HCT116 (cell line): ENCODE data around the gene LTBR. TPM values are rescaled to one million over a fixed set of nuclear protein-coding genes. Genes with fewer than 3 reads are reported as not detected.

Experiments used
- ATAC-seq: fragments of 200-7000 bp; cut with Tn5 transposase; 2 replicates; pipeline ENCODE4 v1.9.1; 2020; ENCODE audit warnings: mild to moderate bottlenecking, moderate library complexity
- BruUV-seq: library from RNA; stranded (reverse); fragments of 400-500 nt; replicated peaks from 2 replicates; lab custom pipeline; 2021; lab: Mats Ljungman, UMichigan
- CTCF ChIA-PET: fragments of 300-600 bp; sonication (Branson Sonifier 250); formaldehyde crosslinking; loops from one replicate; lab custom pipeline; 2021; ENCODE audit warnings: antibody characterized with exemption; lab: Charles Lee
- POLR2A ChIA-PET: fragments of 300-600, 350-600 bp; sonication (Branson Sonifier 250); formaldehyde crosslinking; loops from one replicate; lab custom pipeline; 2021; ENCODE audit warnings: antibody characterized with exemption; lab: Charles Lee
- RAD21 ChIA-PET, 2 experiments: fragments of 300-600 bp; sonication (Branson Sonifier 250); formaldehyde crosslinking; loops; one replicate each; lab custom pipeline; 2023; ENCODE audit warnings: low total read pairs in 2 of 2; ENCODE audit not compliant: uncharacterized antibody in 2 of 2, unreplicated experiment in 2 of 2, low non-redundant PET in 1 of 2; lab: Charles Lee
- DNase-seq: peaks from one replicate; pipeline ENCODE4 v3.0.0-alpha.2; 2010; ENCODE audit warnings: low read depth, low spot score
- H2AFZ ChIP-seq: fragments of 200-600 bp; shearing (Covaris generic), sonication (generic); 2 replicates; pipeline ENCODE4 v1.6.1; 2017; ENCODE audit warnings: low read depth, mixed run types, mixed read lengths, antibody characterized with exemption, low read length; ENCODE audit not compliant: poor library complexity, severe bottlenecking
- H3K27ac ChIP-seq: 2 replicates; pipeline ENCODE4 v1.5.1; 2012; ENCODE audit warnings: low read depth, low read length
- H3K27me3 ChIP-seq: fragments of 200-600 bp; sonication (generic); 2 replicates; pipeline ENCODE4 v1.6.1; 2016; ENCODE audit warnings: mixed run types, low read length, mixed read lengths; ENCODE audit not compliant: insufficient read depth
- H3K36me3 ChIP-seq, 2 experiments: fragments of 200-500 bp in 1 of 2; fragments of 200-600 bp in 1 of 2; sonication (Bioruptor generic) in 1 of 2; sonication (generic) in 1 of 2; 2 replicates each; pipeline versions ENCODE4 v1.5.1 to v1.6.1; 2014 to 2016; ENCODE audit warnings: low read length in 2 of 2, inconsistent platforms in 1 of 2, mixed read lengths in 1 of 2, mixed run types in 1 of 2; ENCODE audit not compliant: insufficient read depth in 2 of 2, control insufficient read depth in 1 of 2
- H3K4me1 ChIP-seq, 2 experiments: fragments of 200-600 bp in 1 of 2; sonication (generic) in 1 of 2; 2 replicates each; pipeline versions ENCODE4 v1.5.1 to v1.6.1; 2012 to 2017; ENCODE audit warnings: low read length in 2 of 2, inconsistent platforms in 1 of 2, mild to moderate bottlenecking in 1 of 2, mixed read lengths in 1 of 2, mixed run types in 1 of 2, moderate library complexity in 1 of 2; ENCODE audit not compliant: insufficient read depth in 2 of 2, control insufficient read depth in 1 of 2
- H3K4me2 ChIP-seq: fragments of 200-600 bp; sonication (generic); 2 replicates; pipeline ENCODE4 v1.6.1; 2017; ENCODE audit warnings: mixed run types, low read length, mixed read lengths
- H3K4me3 ChIP-seq, 2 experiments: fragments of 200-600 bp in 1 of 2; sonication (generic) in 1 of 2; replicated peaks in 1 of 2; 2 replicates each; pipeline ENCODE4 v1.5.1; 2011 to 2016; ENCODE audit warnings: low read length in 2 of 2, control low read depth in 1 of 2, low read depth in 1 of 2, mild to moderate bottlenecking in 1 of 2, mixed read lengths in 1 of 2, mixed run types in 1 of 2
- H3K79me2 ChIP-seq: fragments of 200-600 bp; sonication (generic); 2 replicates; pipeline ENCODE4 v1.6.1; 2017; ENCODE audit warnings: mild to moderate bottlenecking, mixed run types, low read length, moderate library complexity, mixed read lengths; ENCODE audit not compliant: insufficient read depth
- H3K9ac ChIP-seq: fragments of 200-600 bp; sonication (generic); 2 replicates; pipeline ENCODE4 v1.6.1; 2016; ENCODE audit warnings: low read length, mixed read lengths
- H3K9me2 ChIP-seq: fragments of 200-600 bp; sonication (generic), shearing (Covaris generic); 2 replicates; pipeline ENCODE4 v1.6.1; 2017; ENCODE audit warnings: mixed run types, mild to moderate bottlenecking, moderate library complexity; ENCODE audit not compliant: insufficient read depth
- H3K9me3 ChIP-seq, 2 experiments: fragments of 200-500 bp in 1 of 2; fragments of 200-600 bp in 1 of 2; sonication (Bioruptor generic) in 1 of 2; sonication (generic) in 1 of 2; 2 replicates each; pipeline ENCODE4 v1.6.1; 2014 to 2017; ENCODE audit warnings: low read length in 2 of 2, mixed read lengths in 2 of 2, inconsistent platforms in 1 of 2, low read depth in 1 of 2, mild to moderate bottlenecking in 1 of 2, mixed run types in 1 of 2, moderate library complexity in 1 of 2; ENCODE audit not compliant: control insufficient read depth in 1 of 2, insufficient read depth in 1 of 2
- H4K20me1 ChIP-seq: fragments of 200-600 bp; sonication (generic), shearing (Covaris generic); 2 replicates; pipeline ENCODE4 v1.6.1; 2017; ENCODE audit warnings: mixed run types, mild to moderate bottlenecking, moderate library complexity; ENCODE audit not compliant: insufficient read depth
- CBX3 ChIP-seq: IDR thresholded peaks from 2 replicates; pipeline ENCODE4 v1.6.1; 2012; ENCODE audit warnings: low read depth
- CTCF ChIP-seq, 3 experiments: fragments of 200-600 bp in 1 of 3; sonication (generic) in 1 of 3; IDR thresholded peaks in 2 of 3; conservative IDR thresholded peaks in 1 of 3; 2 replicates each; pipeline ENCODE4 v1.5.1; 2012 to 2017; ENCODE audit warnings: low read depth in 2 of 3, low read length in 2 of 3, antibody characterized with exemption in 1 of 3, borderline replicate concordance in 1 of 3, control low read depth in 1 of 3, mild to moderate bottlenecking in 1 of 3, mixed read lengths in 1 of 3, mixed run types in 1 of 3, moderate library complexity in 1 of 3; ENCODE audit not compliant: insufficient read depth in 1 of 3
- ELF1 ChIP-seq: IDR thresholded peaks from 2 replicates; pipeline ENCODE4 v1.6.1; 2012; ENCODE audit warnings: low read depth, borderline replicate concordance
- JUND ChIP-seq: IDR thresholded peaks from 2 replicates; pipeline ENCODE4 v1.6.1; 2012
- MAX ChIP-seq: IDR thresholded peaks from 2 replicates; pipeline ENCODE4 v1.6.1; 2012
- SIN3A ChIP-seq: IDR thresholded peaks from 2 replicates; pipeline ENCODE4 v1.6.1; 2012; ENCODE audit warnings: low read depth
- SP1 ChIP-seq: IDR thresholded peaks from 2 replicates; pipeline ENCODE4 v1.6.1; 2012; ENCODE audit warnings: low read depth
- SRF ChIP-seq: IDR thresholded peaks from 2 replicates; pipeline ENCODE4 v1.6.1; 2012; ENCODE audit warnings: low read depth
- TCF7L2 ChIP-seq: IDR thresholded peaks from 2 replicates; pipeline ENCODE4 v1.7.0; 2011; ENCODE audit warnings: borderline replicate concordance, inconsistent platforms; ENCODE audit not compliant: insufficient read depth, insufficient read length; ENCODE audit errors: extremely low read depth
- YY1 ChIP-seq: IDR thresholded peaks from 2 replicates; pipeline ENCODE4 v1.6.1; 2011; ENCODE audit warnings: low read length, low read depth, moderate library complexity, mild to moderate bottlenecking; ENCODE audit not compliant: insufficient replicate concordance; ENCODE audit errors: extremely low read depth
- ZNF274 ChIP-seq: fragments of 200-500 bp; sonication (Bioruptor generic); IDR thresholded peaks from 2 replicates; pipeline ENCODE4 v1.6.1; 2014; ENCODE audit warnings: mild to moderate bottlenecking, low read depth, low read length, inconsistent platforms
- intact Hi-C: fragments of 100-400 bp; cut with micrococcal nuclease; formaldehyde crosslinking; loops from 2 replicates; pipeline ENCODE4 v1.10.0; 2022
- total RNA-seq: library from RNA; stranded (reverse); gene quantifications from one replicate; pipeline ENCODE4 v1.2.1, GENCODE V29; 2021; ENCODE audit not compliant: unreplicated experiment
- TF ChIP-seq, protein P1 (sequence below): IDR thresholded peaks from 2 replicates; pipeline ENCODE4 v1.6.1; 2012; ENCODE audit warnings: low read depth

LTBR gene
- total RNA-seq, 1 experiment from 2014 or later = 128 TPM

DNA sequence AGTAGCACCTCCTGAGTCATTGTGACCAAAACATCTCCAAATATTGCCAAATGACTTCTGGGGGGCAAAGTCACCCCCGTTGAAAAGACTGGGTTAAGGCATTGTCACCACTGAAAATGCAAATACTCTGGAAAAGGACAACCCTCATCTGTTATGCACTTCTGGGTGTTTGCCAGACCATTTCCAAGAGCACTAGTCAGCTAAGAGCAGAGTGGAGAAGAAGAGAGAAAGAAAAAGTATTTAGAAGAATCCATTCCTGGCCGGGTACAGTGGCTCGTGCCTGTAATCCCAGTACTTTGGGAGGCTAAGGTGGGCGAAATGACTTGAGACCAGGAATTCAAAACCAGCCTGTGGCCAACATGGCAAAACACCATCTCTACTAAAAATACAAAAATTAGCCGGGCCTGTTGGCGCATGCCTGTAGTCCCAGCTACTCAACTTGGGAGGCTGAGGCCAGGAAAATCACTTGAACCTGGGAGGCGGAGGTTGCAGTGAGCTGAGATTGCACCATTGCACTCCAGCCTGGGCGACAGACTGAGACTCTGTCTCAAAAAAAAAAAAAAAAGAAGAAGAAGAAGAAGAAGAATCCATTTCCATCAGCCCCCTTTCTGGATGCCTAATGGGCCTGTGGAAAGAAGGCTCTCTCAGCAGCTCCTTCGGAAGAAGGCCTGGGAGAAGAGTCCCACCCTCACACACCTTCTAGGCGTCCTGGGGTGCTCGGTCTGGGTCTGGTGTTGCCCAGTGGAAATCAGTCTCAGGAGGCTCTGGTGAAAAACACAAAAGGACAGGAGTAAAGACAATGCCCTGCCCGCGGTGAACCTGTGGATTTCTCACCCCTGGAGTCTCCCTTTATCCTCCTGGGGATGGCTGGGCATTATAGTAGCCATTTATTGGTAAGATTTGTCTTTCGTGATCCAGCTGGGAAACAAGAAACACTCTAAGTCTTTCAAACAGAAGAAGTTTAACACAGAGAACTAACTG lies 3.5 kb upstream of the LTBR start:
- peaks cover 53 to 69% of the 10 kb centered on the region in 2 experiments for H3K4me1 ChIP-seq
- H4K20me1 ChIP-seq = no peaks in the 10 kb centered on the region
- H3K27ac ChIP-seq = no peak overlapping the region
- no peaks in the 10 kb centered on the region for H3K27me3 ChIP-seq
- intact Hi-C loops = no loop called here
- RAD21 ChIA-PET = no interaction called here
- H2AFZ ChIP-seq = no peak overlapping the region
- CTCF ChIA-PET = no interaction called here
- H3K79me2 ChIP-seq = peaks cover 34% of the 10 kb centered on the region
- H3K4me3 ChIP-seq = no peak overlapping the region
- H3K36me3 ChIP-seq = no peaks in the 10 kb centered on the region
- no peak overlapping the region for H3K4me2 ChIP-seq
- POLR2A ChIA-PET = interaction anchor here (0.7 to 3.2 kb wide), 3 partner anchors 9 to 44 kb away, joined by 3 to 13 read pairs (median 3); no protein-coding TSS in a partner anchor
- H3K9me3 ChIP-seq = no peaks in the 10 kb centered on the region
- no TSS peak for BruUV-seq
- ATAC-seq = no peak
- TF ChIP-seq YY1 = no peak
- no peak for TF ChIP-seq ELF1
- no peak for TF ChIP-seq MAX
- no peak overlapping the region for H3K9ac ChIP-seq
- DNase-seq = no peak
- H3K9me2 ChIP-seq = no peaks in the 10 kb centered on the region

- Histone ChIP-seq H4K20me1 (no peaks in the 10 kb centered on the region), H3K4me3 (no peak overlapping the region), H3K9me3 (no peaks in the 10 kb centered on the region), H3K27ac (no peak overlapping the region; the same call in 1 of the 2 replicates), H3K9ac (peak overlapping the region; percentile 93; the same call in 1 of the 2 replicates), H3K9me2 (no peaks in the 10 kb centered on the region), H3K4me2 (peak overlapping the region; percentile 86), H3K27me3 (no peaks in the 10 kb centered on the region), H3K4me1 (peaks cover 34 to 55% of the 10 kb centered on the region in 2 experiments), H3K79me2 (peaks cover 44% of the 10 kb centered on the region), H3K36me3 (peaks cover 10 to 15% of the 10 kb centered on the region in 2 experiments; a peak in 3 of 4 replicates), H2AFZ (no peak overlapping the region)
- ATAC-seq (no peak), DNase-seq (no peak)
- POLR2A ChIA-PET = interaction anchor here (3.2 kb wide), 1 partner anchor 11 kb away, joined by 13 read pairs; no protein-coding TSS in a partner anchor
- BruUV-seq = no TSS peak
- CTCF ChIA-PET = no interaction called here
- intact Hi-C loops = no loop called here
- RAD21 ChIA-PET = no interaction called here
- no peak for TF ChIP-seq JUND
- no peak for TF ChIP-seq CBX3
- TF ChIP-seq TCF7L2 = no peak
- TF ChIP-seq, protein P1, sequence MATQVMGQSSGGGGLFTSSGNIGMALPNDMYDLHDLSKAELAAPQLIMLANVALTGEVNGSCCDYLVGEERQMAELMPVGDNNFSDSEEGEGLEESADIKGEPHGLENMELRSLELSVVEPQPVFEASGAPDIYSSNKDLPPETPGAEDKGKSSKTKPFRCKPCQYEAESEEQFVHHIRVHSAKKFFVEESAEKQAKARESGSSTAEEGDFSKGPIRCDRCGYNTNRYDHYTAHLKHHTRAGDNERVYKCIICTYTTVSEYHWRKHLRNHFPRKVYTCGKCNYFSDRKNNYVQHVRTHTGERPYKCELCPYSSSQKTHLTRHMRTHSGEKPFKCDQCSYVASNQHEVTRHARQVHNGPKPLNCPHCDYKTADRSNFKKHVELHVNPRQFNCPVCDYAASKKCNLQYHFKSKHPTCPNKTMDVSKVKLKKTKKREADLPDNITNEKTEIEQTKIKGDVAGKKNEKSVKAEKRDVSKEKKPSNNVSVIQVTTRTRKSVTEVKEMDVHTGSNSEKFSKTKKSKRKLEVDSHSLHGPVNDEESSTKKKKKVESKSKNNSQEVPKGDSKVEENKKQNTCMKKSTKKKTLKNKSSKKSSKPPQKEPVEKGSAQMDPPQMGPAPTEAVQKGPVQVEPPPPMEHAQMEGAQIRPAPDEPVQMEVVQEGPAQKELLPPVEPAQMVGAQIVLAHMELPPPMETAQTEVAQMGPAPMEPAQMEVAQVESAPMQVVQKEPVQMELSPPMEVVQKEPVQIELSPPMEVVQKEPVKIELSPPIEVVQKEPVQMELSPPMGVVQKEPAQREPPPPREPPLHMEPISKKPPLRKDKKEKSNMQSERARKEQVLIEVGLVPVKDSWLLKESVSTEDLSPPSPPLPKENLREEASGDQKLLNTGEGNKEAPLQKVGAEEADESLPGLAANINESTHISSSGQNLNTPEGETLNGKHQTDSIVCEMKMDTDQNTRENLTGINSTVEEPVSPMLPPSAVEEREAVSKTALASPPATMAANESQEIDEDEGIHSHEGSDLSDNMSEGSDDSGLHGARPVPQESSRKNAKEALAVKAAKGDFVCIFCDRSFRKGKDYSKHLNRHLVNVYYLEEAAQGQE = no peak
- TF ChIP-seq SIN3A = no peak
- no peak for TF ChIP-seq CTCF (IDR thresholded peaks at IDR 0.05 in 2 of 3, conservative IDR thresholded peaks at IDR 0.05 in 1 of 3; ENCODE audit: borderline replicate concordance in 1 of 3, insufficient read depth in 1 of 3, low read depth in 2 of 3, low read length in 2 of 3)
- TF ChIP-seq SRF = no peak
- TF ChIP-seq ZNF274 = no peak
- TF ChIP-seq SP1 = no peak
Measured at GRCh38 chr12:6382371-6382770, 1.6 kb upstream of the LTBR start.
